ENCODE data around the gene ERCC6L. TPM values are rescaled to one million over a fixed set of nuclear protein-coding genes. Genes with fewer than 3 reads are reported as not detected.

ERCC6L gene
- total RNA-seq, 1 experiment from 2014 or later = 10.0 TPM

GRCh38 chrX:72258174-72258573, 19.3 kb upstream of the ERCC6L start:
- H3K9me3 ChIP-seq (ENCODE audit: insufficient read depth, low read depth) = no peaks in the 10 kb centered on the region
- no peaks in the 10 kb centered on the region for H3K36me3 ChIP-seq (ENCODE audit: low read depth)
- POLR2A ChIA-PET (ENCODE audit: unreplicated experiment) = no interaction called here
- no peaks in the 10 kb centered on the region for H4K20me1 ChIP-seq (ENCODE audit: insufficient read depth)
- CTCF ChIA-PET = no interaction called here
- no peaks in the 10 kb centered on the region for H3K9me2 ChIP-seq (ENCODE audit: insufficient read depth)
- BruUV-seq (replicated peaks) = no TSS peak
- intact Hi-C loops (cut with micrococcal nuclease; ENCODE audit: unreplicated experiment) = no loop called here
- no peak for DNase-seq
- H3K4me3 ChIP-seq = no peak overlapping the region
- H3K27ac ChIP-seq = no peak overlapping the region
- no peaks in the 10 kb centered on the region for H3F3A ChIP-seq (ENCODE audit: insufficient read depth, low read depth)
- H3K4me1 ChIP-seq (replicated peaks; ENCODE audit: insufficient read depth) = no peaks in the 10 kb centered on the region
- H3K79me2 ChIP-seq (ENCODE audit: low read depth) = no peaks in the 10 kb centered on the region
- H3K4me2 ChIP-seq = no peak overlapping the region
- no peak overlapping the region for H2AFZ ChIP-seq
- TF ChIP-seq EZH2 (IDR thresholded peaks at IDR 0.05; ENCODE audit: low read depth) = no peak
- no peak for TF ChIP-seq CTCF (conservative IDR thresholded peaks at IDR 0.05)
- no peaks in the 10 kb centered on the region for H3K27me3 ChIP-seq (ENCODE audit: insufficient read depth, low read depth)

GRCh38 chrX:72255864-72256263, 17.0 kb upstream of the ERCC6L start:
- Histone ChIP-seq H3F3A (ENCODE audit: insufficient read depth, low read depth) (no peaks in the 10 kb centered on the region), H3K4me3 (no peak overlapping the region), H2AFZ (no peak overlapping the region), H3K4me1 (replicated peaks; ENCODE audit: insufficient read depth) (no peaks in the 10 kb centered on the region), H3K9me3 (ENCODE audit: insufficient read depth, low read depth) (no peaks in the 10 kb centered on the region), H3K36me3 (ENCODE audit: low read depth) (no peaks in the 10 kb centered on the region), H3K4me2 (no peak overlapping the region), H3K79me2 (ENCODE audit: low read depth) (no peaks in the 10 kb centered on the region), H3K27ac (no peak overlapping the region), H3K9me2 (ENCODE audit: insufficient read depth) (no peaks in the 10 kb centered on the region), H3K27me3 (ENCODE audit: insufficient read depth, low read depth) (no peaks in the 10 kb centered on the region), H4K20me1 (ENCODE audit: insufficient read depth) (no peaks in the 10 kb centered on the region)
- TF ChIP-seq EZH2 (IDR thresholded peaks at IDR 0.05; ENCODE audit: low read depth) (no peak), CTCF (conservative IDR thresholded peaks at IDR 0.05) (no peak)
- intact Hi-C loops (cut with micrococcal nuclease; ENCODE audit: unreplicated experiment) = no loop called here
- DNase-seq = no peak
- POLR2A ChIA-PET (ENCODE audit: unreplicated experiment) = no interaction called here
- CTCF ChIA-PET = no interaction called here
- BruUV-seq (replicated peaks) = no TSS peak

- Histone ChIP-seq H3F3A (ENCODE audit: insufficient read depth, low read depth) (no peaks in the 10 kb centered on the region), H4K20me1 (ENCODE audit: insufficient read depth) (no peaks in the 10 kb centered on the region), H3K36me3 (ENCODE audit: low read depth) (no peaks in the 10 kb centered on the region), H3K4me2 (no peak overlapping the region), H3K4me3 (no peak overlapping the region), H3K4me1 (replicated peaks; ENCODE audit: insufficient read depth) (no peaks in the 10 kb centered on the region), H3K27me3 (ENCODE audit: insufficient read depth, low read depth) (no peaks in the 10 kb centered on the region), H3K9me2 (ENCODE audit: insufficient read depth) (no peaks in the 10 kb centered on the region), H3K9me3 (ENCODE audit: insufficient read depth, low read depth) (no peaks in the 10 kb centered on the region), H3K27ac (no peak overlapping the region), H3K79me2 (ENCODE audit: low read depth) (no peaks in the 10 kb centered on the region), H2AFZ (no peak overlapping the region)
- POLR2A ChIA-PET (ENCODE audit: unreplicated experiment) = no interaction called here
- TF ChIP-seq CTCF (conservative IDR thresholded peaks at IDR 0.05) (no peak), EZH2 (IDR thresholded peaks at IDR 0.05; ENCODE audit: low read depth) (no peak)
- no TSS peak for BruUV-seq (replicated peaks)
- intact Hi-C loops (cut with micrococcal nuclease; ENCODE audit: unreplicated experiment) = no loop called here
- CTCF ChIA-PET = no interaction called here
- DNase-seq = no peak
Measured at GRCh38 chrX:72255445-72255844, 16.6 kb upstream of the ERCC6L start.
